HFFc6 (cell line): ENCODE results near the gene CHRNA10. TPM values are rescaled to one million over a fixed set of nuclear protein-coding genes. Genes with fewer than 3 reads are reported as not detected.

ENCODE experiments used
- DNase-seq: peaks from one replicate; pipeline ENCODE4 v3.0.0-alpha.2; 2018
- H3K27ac Mint-ChIP-seq: 2 replicates; pipeline ENCODE4 v1.8.0; 2020; ENCODE audit warnings: mild to moderate bottlenecking, mixed read lengths
- H3K27me3 Mint-ChIP-seq: 2 replicates; pipeline ENCODE4 v1.8.0; 2021; ENCODE audit warnings: mild to moderate bottlenecking, moderate library complexity, mixed read lengths; ENCODE audit not compliant: insufficient read depth
- H3K36me3 Mint-ChIP-seq: 2 replicates; pipeline ENCODE4 v1.8.0; 2021; ENCODE audit warnings: low read depth, mixed read lengths
- H3K4me1 Mint-ChIP-seq: 2 replicates; pipeline ENCODE4 v1.8.0; 2020; ENCODE audit warnings: low read depth, mixed read lengths
- H3K4me3 Mint-ChIP-seq: 2 replicates; pipeline ENCODE4 v1.8.0; 2020; ENCODE audit warnings: mild to moderate bottlenecking, moderate library complexity, mixed read lengths
- H3K9me3 Mint-ChIP-seq: 2 replicates; pipeline ENCODE4 v1.8.0; 2020; ENCODE audit warnings: mild to moderate bottlenecking, mixed read lengths
- CTCF ChIP-seq: fragments of 200-600 bp; sonication (generic); IDR thresholded peaks from 2 replicates; pipeline ENCODE4 v1.5.0; 2021; ENCODE audit warnings: antibody characterized with exemption, mild to moderate bottlenecking
- total RNA-seq, 6 experiments: library from RNA; stranded (reverse); fragmentation: NEBNext Ultra II Directional; extraction: Animal tissue kit (Norgen Biotek cat#: 25700); gene quantifications; 2 replicates in 1 of 6; 3 replicates in 5 of 6; pipeline ENCODE4 v1.2.3, GENCODE V29; 2021

The CHRNA10 gene
- total RNA-seq, 6 experiments from 2014 or later, result 0.23 to 0.57 (median 0.38) TPM

- peaks cover 41% of the 10 kb centered on the region for H3K36me3 Mint-ChIP-seq
- no peak for TF ChIP-seq CTCF
- H3K4me3 Mint-ChIP-seq, result no peak overlapping the region
- H3K4me1 Mint-ChIP-seq, result peaks cover 17% of the 10 kb centered on the region
- no peak overlapping the region for H3K27ac Mint-ChIP-seq
- no peaks in the 10 kb centered on the region for H3K27me3 Mint-ChIP-seq
- no peaks in the 10 kb centered on the region for H3K9me3 Mint-ChIP-seq
- DNase-seq, result no peak
Observed at GRCh38 chr11:3684819-3685172, 13.6 kb upstream of the CHRNA10 start.

GRCh38 chr11:3684129-3684818 lies 13.1 kb upstream of the CHRNA10 start:
- no peak for TF ChIP-seq CTCF
- H3K27me3 Mint-ChIP-seq, result no peaks in the 10 kb centered on the region
- H3K4me3 Mint-ChIP-seq, result no peak overlapping the region
- DNase-seq, result no peak
- H3K4me1 Mint-ChIP-seq, result peaks cover 17% of the 10 kb centered on the region
- peaks cover 46% of the 10 kb centered on the region for H3K36me3 Mint-ChIP-seq
- H3K9me3 Mint-ChIP-seq, result no peaks in the 10 kb centered on the region
- peak overlapping the region; percentile 46 for H3K27ac Mint-ChIP-seq

GRCh38 chr11:3683039-3683438 lies 11.9 kb upstream of the CHRNA10 start:
- H3K27ac Mint-ChIP-seq, result no peak overlapping the region
- peaks cover 56% of the 10 kb centered on the region for H3K36me3 Mint-ChIP-seq
- no peak for DNase-seq
- H3K4me3 Mint-ChIP-seq, result no peak overlapping the region
- H3K27me3 Mint-ChIP-seq, result no peaks in the 10 kb centered on the region
- peaks cover 17% of the 10 kb centered on the region for H3K4me1 Mint-ChIP-seq
- no peaks in the 10 kb centered on the region for H3K9me3 Mint-ChIP-seq
- 0 out of 2 replicates have a peak, but pooled peaks have one; percentile 22 for TF ChIP-seq CTCF

- Mint-ChIP-seq H3K4me3 (no peak overlapping the region), H3K4me1 (peaks cover 24% of the 10 kb centered on the region), H3K9me3 (no peaks in the 10 kb centered on the region), H3K36me3 (peaks cover 52% of the 10 kb centered on the region), H3K27ac (no peak overlapping the region), H3K27me3 (no peaks in the 10 kb centered on the region)
- DNase-seq, result no peak
- TF ChIP-seq CTCF, result no peak
Observed at GRCh38 chr11:3679077-3679476, 7.9 kb upstream of the CHRNA10 start.

- DNase-seq, result no peak
- no peak for TF ChIP-seq CTCF
- Mint-ChIP-seq H3K4me1 (peaks cover 27% of the 10 kb centered on the region), H3K36me3 (peaks cover 49% of the 10 kb centered on the region), H3K4me3 (no peak overlapping the region), H3K27me3 (no peaks in the 10 kb centered on the region; the same call in 1 of the 2 replicates), H3K27ac (0 out of 2 replicates have a peak overlapping the region, but pooled peaks have one; percentile 7), H3K9me3 (no peaks in the 10 kb centered on the region)
Observed at GRCh38 chr11:3675971-3676370, 4.8 kb upstream of the CHRNA10 start.
